NCI-H510A treated with DMSO at 0.1 percent for 48 hours (cell line): Measurements from ENCODE around the gene ANKLE2.
"Not testable (repeated sequence)": the region's sequence is repeated elsewhere in the genome, so short reads cannot be mapped to it uniquely, and the experiment has no call there.

ENCODE experiments used
- DNase-seq: peaks from one replicate; lab custom pipeline; 2025; lab: John Stamatoyannopoulos, UW

ANKLE2 gene

GRCh38 chr12:132776816-132777568 lies 15.4 kb upstream of the ANKLE2 start:
- DNase-seq = no peak

GRCh38 chr12:132776230-132776625 lies 14.6 kb upstream of the ANKLE2 start:
- not testable (repeated sequence) for DNase-seq

- DNase-seq = no peak
Observed at GRCh38 chr12:132775502-132776229, 14.0 kb upstream of the ANKLE2 start.

GRCh38 chr12:132774646-132775275 lies 13.1 kb upstream of the ANKLE2 start:
- DNase-seq = no peak

GRCh38 chr12:132774159-132774558 lies 12.5 kb upstream of the ANKLE2 start:
- no peak for DNase-seq

GRCh38 chr12:132773077-132773955 lies 11.7 kb upstream of the ANKLE2 start:
- no peak for DNase-seq

- DNase-seq = no peak
Observed at GRCh38 chr12:132772606-132773005, 11.0 kb upstream of the ANKLE2 start.

- no peak for DNase-seq
Observed at GRCh38 chr12:132771126-132771838, 9.7 kb upstream of the ANKLE2 start.

GRCh38 chr12:132766380-132767085 lies 4.9 kb upstream of the ANKLE2 start:
- DNase-seq = no peak

- DNase-seq = no peak
Observed at GRCh38 chr12:132765361-132765760, 3.7 kb upstream of the ANKLE2 start.

- no peak for DNase-seq
Observed at GRCh38 chr12:132764231-132764630, 2.6 kb upstream of the ANKLE2 start.

- peak; percentile 84 for DNase-seq
Observed at GRCh38 chr12:132761921-132762583, 420 bp upstream of the ANKLE2 start.

- DNase-seq = no peak
Observed at GRCh38 chr12:132759359-132759758, 2.3 kb downstream of the ANKLE2 start.

GRCh38 chr12:132758825-132759224 lies 2.8 kb downstream of the ANKLE2 start:
- not testable (repeated sequence) for DNase-seq

- DNase-seq = no peak
Observed at GRCh38 chr12:132754160-132754932, 7.3 kb downstream of the ANKLE2 start.

GRCh38 chr12:132753670-132754069 lies 8.0 kb downstream of the ANKLE2 start:
- DNase-seq = not testable (repeated sequence)

- no peak for DNase-seq
Observed at GRCh38 chr12:132748319-132748718, 13.3 kb downstream of the ANKLE2 start.

GRCh38 chr12:132747896-132748295 lies 13.7 kb downstream of the ANKLE2 start:
- DNase-seq = no peak

- no peak for DNase-seq
Observed at GRCh38 chr12:132747395-132747794, 14.2 kb downstream of the ANKLE2 start.
